Measurements from ENCODE around the gene ZNF892.

DNA sequence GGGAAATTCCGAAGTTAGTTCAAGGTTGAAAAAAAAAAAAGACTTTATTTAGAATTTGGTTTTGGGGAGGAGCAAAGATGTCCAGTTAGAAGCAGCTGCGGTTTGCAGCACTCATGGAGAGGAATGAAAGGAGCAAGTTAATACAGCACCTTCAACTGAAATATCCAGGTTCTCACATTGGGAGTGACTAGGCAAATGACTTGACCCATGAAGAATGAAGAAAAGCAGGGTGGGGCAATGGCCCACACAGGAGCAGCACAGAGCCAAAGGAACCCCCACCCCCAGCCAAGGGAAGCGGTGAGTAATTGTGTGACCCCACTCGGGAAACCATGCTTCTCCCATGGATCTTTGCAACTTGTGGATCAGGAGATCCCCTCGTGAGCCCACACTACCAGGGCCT, 32.8 kb downstream of the ZNF892 start:
- TF ChIP-seq GATA2 (IDR thresholded peaks at IDR 0.05; ENCODE audit: low read depth, low read length) (no peak), GATA3 (IDR thresholded peaks at IDR 0.05; ENCODE audit: low read depth, low read length) (no peak)

Data from SH-SY5Y (cell line).